ENCODE results near the gene SNTB2.
"Not testable (repeated sequence)": the region's sequence is repeated elsewhere in the genome, so short reads cannot be mapped to it uniquely, and the experiment has no call there.

DNA sequence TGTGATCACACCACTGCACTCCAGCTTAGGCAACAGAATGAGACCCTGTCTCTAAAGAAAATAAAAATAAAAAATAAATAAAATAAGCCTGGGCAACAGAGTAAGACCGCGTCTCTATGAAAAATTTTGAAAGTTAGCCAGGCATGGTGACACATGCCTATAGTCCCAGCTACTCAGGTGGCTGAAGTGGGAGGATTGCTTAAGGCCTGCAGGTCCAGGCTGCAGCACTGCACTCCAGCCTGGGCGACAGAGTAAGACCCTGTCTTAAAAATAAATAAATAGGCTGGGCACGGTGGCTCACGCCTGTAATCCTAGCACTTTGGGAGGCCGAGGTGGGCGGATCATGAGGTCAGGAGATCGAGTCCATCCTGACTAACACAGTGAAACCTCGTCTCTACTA lies 104.7 kb downstream of the SNTB2 start:
- TF ChIP-seq SUZ12 (IDR thresholded peaks at IDR 0.05; ENCODE audit: extremely low read depth, insufficient read depth, insufficient read length); ZNF274 (IDR thresholded peaks at IDR 0.05; ENCODE audit: low read depth, low read length); YY1 (IDR thresholded peaks at IDR 0.05; ENCODE audit: insufficient read depth, insufficient read length): not testable (repeated sequence)

Data from NT2/D1 (cell line).